Stimulated activated CD4-positive, alpha-beta T cell treated with anti-CD3 and anti-CD28 coated beads, Interleukin-2, amount 100 ng/mL, for 48 hours (primary cell): Measurements from ENCODE around the gene PAX7.

Experiments
- DNase-seq, 2 donors: peaks; one replicate each; pipeline ENCODE4 v3.0.0-alpha.2; 2020

Gene PAX7

DNA sequence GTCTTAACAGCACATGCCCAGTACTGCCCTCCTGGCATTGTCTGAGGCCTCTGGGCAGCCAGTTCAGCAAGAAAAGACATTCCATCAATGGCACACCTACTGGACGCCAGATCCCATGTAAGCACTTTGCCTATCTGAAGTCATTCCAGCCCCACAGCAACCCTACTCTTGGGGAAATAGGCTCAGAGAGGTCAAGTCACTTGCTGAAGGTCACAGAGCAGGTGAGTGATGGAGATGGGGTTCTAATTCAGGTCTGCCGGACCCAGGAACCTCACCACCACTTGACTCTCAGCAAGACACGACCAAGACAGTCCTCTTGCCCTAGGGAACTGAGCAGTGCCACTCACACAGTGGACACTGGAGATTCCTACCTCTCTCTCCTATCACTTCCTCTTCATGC lies 79.4 kb downstream of the PAX7 start:
- DNase-seq = no peak

DNA sequence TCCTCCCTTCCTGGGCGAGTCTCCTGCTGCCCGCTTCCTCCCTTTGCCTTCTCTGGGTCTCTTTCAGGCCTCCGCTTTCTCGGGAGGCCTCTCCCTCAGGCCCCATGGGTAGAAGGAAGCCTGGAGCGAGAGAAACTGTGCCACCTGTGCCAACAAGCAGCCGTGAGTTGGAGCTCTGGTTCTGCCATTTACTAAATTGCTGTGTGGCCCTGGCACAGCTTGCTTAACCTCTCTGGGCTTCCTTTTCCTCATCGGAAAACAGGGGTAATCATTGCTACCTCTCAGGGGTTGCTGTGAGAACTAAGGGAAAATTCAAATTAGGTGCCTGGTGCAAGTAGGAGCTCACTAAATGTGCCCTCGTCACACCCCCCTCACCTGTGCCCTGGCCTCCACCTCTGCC lies 80.4 kb downstream of the PAX7 start:
- DNase-seq = no peak

DNA sequence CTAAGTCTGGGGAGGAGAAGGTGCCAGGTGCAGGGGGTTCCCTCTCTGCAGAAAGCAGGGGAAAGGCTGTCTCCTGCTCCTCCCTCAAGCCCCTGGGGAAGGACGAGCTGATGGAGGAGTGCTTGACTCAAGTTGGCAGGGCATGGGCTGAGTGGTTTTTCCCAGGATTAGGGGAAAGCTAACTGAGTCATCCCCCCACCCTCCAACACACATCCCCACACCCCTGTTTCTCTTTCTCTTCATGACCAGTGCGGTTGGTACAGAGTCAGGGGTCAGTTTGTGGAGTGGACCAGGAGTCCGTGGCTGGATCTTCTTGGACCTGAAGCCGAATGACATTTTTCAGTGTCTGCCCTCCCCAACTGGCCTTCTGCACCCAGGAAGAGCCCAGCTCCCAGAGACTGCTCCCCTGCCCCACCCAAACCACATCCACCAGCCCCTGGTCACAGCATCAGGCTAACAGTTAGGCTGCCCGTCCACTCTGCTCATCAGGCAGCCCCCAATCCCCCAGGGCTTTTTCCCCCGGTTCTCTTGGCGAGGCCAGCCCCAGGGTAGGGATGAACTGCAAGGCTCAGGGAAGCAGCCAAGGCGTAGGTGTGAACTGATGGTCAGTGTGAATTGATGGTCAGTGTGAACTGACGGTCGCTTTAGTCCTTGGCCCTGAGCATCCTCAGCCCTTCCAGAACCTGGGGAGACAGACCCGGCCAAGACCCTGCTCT lies 81.0 kb downstream of the PAX7 start:
- no peak for DNase-seq

DNA sequence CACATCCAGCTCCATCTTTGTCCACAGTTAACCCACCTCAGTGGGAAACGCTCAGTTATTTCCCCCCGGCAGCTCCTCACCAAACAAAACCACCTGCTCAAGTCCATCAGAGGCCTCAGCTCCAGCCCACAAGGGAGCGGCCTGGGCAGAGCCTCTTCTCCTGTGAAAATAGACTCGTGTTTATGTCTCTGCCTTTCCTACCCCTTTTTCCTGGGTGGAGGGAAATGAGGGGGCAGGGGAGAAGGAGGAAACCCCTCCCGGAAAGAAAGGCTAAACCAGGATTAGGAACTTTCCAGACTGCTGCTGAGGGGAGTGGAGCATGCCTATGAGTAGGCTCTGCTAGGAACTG lies 81.6 kb downstream of the PAX7 start:
- no peak for DNase-seq

DNA sequence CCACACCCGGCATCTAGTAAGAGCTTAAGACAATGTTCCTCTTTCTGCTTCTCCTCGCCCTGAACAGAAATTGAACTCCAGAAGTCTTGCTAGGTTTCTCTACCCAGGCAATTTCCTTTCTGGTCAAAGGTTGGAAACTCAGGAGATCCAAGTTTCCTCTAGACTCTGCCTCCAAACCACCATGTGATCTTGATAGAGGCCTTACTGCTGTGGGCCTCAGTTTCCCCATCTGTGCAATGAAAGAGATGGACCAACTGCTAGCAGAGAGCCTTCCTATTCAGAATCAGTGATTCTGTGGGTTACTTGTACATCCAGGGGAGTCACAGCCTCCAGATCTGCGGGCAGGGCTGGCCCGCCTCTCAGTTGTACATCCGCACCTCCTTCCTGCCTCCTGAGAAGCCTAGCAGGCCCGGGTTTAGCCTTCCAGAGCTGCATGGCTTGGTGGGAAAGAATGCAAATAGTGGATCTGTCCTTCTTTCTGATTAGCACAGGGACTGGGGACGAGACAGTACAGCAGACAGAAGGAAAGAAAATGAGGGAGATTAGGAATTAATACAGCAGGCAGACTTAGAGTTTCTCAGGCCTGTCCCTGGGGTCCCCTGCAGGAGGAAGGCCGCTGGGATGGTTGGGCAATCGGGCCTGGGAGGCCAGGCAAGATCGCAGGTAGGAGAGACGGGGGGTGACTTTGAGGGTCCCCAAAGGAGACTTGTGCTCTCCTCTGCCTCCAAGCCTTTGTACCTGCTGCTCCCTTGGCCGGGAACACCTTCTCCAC lies 83.9 kb downstream of the PAX7 start:
- DNase-seq = no peak

DNA sequence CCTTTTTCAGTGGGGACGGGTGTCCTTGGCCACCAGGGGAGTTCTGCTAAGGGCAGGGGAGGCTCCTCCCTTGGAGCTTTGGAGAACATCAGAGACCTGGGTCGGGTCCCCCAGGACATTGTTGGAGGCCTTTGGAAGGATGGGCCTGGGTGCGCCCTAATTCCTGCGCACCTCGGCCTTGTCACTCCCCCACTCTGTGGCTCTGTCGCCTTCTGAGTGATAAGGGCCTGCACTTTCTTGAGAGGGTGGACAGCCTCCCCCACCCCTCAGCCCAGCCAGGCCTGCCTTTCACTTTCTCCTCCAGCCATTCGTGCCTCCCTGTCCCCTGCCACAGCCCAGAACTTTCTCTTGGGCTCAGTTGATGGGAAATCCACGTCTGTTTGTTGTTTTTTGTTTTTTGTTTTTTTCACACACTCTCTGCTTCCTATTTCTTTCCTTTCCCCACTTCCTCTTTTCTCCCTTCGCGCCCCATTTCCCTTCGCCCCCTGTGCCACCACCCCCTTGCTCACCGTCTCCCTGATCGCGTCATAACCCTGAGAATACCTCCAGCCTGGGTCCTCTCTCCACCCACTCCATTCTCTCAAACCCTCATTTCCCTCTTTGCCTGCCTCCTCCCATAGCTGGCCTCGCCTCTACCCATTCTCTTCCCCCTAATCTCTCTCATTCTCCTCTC lies 85.6 kb downstream of the PAX7 start:
- DNase-seq = no peak

DNA sequence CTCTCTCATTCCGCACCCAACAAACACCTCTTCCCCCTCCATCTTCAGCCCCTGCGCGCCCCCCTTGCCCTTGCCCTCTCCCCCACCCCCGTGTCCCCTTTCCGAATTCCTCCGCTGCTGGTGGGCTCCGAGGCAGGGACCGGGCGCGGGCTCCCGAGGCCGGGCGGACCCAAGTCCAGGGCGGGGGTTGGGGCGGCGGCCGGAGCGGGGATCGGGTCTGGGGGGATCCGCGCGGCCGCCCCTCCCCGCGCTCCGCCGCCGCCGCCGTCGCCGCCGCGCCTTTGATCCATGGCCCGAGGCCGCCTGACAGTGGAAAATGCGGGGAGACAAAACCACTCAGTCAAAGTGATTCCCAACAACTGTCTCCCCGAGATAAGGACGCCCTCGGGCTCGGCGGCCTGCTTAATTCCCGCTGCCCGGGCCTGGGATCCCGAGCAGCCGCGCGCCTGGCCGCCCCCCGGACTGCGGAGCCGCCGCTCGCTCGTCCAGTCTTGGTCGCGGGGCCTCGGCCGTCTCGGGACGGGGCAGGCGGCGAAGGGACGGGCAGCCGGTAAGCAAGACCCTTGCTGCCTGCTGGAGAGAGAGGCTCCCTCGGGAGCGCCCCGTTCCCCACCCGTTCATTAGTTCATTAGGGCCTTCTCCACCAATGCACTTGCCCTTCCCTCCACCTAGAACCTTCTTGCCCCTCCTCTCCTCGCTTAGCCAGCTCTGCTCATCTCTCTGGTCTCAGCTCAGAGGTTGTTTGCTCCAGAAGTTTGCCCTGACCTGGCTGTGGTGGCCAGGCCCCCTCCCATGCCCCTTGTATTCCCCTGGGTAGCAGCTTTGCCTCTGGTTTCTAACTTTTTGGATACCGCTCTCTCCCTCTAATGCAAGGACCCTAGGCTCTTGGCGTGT lies 86.4 kb downstream of the PAX7 start:
- no peak for DNase-seq

DNA sequence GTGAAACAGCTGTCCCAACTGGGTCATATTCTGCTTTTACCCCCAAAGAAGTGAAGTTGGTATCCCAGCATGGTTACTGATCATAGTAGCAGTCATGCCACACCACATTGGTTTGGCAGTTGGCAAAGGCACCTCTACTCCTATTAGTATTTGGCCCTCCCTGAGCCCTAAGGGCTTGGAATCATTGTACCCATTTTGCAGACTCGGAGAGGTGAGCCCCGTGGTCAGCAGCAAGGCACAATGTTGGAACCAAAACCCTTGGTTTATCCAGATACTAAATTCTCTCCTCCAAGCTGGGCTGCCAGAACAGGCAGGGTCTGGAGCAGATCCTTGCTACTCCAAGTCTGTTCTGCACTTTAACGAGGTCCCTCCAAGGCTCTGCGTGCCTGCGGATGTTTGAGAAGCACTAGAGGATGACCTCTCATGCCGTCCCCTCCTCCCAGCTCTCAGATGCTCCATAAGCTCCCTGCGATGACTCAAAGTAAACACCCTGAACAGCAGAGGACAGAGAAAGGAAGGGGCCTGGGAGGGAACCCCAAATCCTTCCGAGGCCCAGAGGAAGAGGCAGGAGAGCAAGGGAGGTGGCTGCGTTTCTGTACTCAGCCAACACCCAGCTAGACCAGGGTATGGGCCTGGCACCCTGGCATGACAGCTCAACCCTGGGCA lies 89.3 kb downstream of the PAX7 start:
- no peak for DNase-seq

DNA sequence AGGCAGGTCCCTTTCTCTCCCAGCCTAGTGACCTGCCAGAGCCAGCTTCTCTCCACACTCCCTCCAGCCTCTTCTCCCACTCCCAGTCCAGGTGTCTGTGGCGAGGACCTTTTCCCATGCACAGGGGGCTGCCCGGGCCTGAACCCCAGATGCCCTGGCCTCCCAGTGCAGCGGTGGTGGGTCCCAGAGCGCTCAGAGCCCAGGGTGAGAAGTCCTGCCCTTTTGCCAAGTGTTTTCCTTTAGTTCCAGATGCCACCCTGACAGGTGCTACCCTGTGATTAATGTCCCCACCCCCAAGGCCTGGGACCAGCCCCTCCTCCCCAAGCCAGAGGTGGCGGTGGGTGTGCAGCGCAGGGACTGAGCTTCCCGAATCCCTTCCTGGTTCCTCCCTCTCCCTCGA lies 90.4 kb downstream of the PAX7 start:
- no peak for DNase-seq

DNA sequence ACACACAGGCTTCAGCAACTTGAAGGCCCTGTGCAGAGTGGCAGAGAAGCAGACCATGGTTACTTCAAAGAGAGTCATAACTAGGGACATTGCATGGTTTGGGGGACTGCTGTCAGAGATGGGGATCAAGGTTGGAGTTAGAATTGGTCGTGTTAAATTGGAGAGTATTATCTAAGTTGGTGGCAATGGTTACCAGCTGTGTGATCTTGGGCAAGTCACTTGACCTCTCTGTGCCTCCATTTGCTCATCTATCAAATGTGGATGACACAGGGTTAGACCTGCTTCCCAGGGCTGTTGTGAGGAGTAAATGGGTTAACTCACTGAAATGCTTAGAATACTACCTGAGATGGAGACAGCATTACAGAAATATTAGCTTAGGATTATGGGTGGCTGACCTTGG lies 91.1 kb downstream of the PAX7 start:
- DNase-seq = no peak

DNA sequence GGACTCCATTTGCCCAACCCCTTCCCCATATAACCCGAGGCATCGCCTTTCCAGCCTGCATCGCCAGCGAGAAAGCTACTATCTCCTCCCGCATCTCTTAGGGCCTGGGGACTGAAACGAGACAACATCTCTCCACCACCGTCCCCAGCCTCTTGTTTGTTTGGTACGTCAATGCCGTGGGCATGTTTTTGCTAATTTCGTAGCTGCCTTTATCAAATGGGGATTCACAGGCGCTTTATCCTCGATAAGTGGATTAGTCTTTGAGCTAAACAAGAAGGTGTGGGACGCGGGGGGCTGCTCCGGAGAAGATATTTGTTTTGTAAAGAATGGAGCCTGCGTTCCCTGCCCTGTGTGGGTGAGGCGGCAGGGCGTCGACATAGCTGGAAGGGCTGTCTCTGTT lies 91.6 kb downstream of the PAX7 start:
- no peak for DNase-seq

DNA sequence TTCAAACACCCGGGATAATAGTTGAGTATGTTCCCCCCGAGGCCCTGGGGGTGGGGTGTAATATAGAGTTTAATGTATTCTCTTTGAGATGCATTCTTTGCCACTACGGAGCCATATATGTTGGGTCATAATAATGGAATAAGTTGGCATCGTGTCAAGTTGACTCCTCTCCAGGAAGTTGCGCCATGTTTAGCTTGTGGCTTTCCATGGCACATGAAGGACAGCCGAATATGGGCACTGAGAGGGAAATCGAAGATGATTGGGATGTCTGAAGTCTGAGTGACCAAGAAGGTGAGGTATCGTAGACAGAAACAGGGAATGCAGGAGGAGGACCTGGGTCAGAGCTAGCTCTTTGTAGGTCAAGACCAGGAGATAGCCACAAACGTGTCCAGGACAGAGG lies 92.6 kb downstream of the PAX7 start:
- DNase-seq = no peak

DNA sequence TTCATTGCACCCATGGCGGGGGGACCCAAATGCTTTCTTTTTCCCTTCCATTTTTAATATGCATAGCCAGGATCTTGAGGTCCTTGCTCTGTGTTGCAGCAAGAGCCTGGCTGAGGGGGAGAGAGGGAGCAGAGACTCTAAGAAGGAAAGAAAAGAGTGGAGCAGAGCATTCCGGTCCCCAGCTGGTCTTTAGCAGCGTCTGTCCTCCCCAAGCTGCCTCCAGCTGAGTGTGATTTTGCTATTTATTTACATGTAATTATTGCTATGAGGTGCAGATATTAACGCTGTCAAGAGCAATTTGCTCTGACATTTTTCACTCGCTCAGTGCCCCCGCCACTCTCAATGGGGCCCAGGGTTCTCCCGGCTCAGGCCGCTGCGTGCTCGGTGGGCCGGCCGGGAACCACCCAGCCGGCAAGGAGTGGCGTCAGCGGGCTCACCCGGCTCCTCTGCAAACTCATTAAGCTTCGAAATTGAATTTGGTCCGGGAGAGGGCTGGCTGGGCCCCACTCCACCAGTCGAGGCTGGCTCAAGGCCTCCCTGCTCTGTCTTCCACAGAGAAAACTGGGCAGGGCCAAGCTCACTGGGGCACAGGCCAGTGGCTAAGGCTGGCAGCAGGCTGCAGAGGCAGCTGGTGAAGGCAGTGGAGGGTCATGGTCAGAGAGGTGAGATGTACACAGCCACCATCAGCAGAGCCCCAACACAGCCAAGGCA lies 93.2 kb downstream of the PAX7 start:
- DNase-seq = no peak

DNA sequence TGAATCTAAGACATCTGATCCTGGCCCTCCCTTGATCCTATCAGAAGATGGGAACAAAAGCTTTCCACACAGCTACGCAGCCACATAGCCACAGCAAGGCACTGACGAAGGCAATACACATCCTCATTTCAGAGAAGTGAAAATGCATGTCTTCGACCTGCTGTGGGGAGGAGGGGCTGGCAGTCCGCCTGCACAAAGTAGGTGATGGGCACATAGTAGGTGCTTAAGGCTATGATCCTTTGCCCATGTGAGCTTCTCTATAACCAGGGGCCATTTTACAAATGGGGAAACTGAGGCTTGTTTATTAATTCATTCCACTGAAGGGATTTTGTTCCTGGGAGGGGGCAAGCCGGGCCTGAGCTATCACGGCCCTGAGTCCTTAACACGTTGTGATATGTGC lies 94.2 kb downstream of the PAX7 start:
- no peak for DNase-seq

DNA sequence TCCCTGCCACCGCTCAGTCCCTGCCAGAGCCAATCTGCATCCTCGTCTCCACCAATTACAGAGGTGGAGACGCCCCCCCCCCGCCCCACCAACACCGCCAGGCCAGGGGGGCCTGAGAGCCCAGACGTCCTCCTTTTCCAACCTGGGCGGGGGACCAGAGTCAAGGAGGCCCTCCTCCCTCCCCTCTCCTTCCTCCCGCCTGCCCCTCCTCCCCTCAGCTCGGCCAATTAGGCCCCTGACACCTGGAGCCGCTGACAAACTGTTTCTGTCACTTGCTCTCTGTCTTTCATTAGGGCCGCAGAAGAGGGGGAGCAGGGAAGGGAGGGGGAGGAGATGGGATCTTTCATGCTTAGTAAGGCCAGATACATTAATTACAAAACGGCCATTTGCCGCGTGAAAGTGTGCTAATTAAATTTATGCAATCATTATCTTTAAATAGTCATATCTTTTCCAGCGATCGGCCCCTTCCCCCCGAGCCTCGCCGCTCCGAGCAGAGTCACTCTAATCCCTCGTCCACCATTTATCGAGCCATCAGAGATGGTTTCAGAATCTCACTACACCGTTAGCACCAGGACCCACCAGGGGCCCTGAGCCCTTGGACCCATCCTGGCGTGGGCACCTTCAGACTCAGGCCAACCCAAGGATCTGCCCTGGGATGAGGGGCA lies 94.7 kb downstream of the PAX7 start:
- DNase-seq = no peak

DNA sequence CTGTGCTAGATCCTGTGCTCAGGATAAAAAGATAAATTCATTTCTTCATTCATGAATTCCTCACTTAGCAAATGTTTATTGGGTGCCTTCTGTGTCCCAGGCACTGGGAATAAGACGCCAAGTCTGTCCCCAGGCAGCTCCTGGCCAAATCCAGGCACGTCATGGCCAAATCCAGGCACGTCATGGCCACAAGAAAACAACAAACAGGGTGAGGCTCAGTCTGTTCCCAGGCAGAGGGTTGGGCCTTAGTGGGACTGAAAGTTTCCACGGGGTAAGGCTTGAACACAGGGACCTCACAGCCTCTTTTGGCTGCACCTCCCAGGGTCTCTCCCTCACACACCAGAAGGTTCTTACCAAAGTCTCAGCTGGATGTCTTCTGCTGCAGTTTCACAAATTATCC lies 95.7 kb downstream of the PAX7 start:
- no peak for DNase-seq

DNA sequence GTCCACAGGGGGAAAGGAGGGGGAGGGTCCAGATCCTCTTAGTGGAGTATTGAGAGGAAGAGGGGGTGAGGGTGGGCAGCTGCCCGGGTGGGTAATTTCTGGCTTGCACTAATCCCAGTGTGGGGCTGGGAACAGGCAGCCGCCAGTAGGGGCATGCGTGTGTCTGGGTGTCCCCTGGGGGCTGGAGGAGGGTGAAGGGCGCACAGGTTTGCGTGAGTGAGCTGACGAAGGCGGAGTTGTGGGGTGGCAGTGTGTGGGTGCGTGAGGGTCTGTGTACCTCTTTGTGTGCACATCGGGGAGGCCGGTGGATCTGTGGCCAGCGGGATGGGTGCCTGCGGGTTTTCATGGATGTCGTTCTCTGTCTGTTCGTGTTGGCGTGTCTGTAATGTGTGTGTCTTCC lies 97.3 kb downstream of the PAX7 start:
- no peak for DNase-seq

DNA sequence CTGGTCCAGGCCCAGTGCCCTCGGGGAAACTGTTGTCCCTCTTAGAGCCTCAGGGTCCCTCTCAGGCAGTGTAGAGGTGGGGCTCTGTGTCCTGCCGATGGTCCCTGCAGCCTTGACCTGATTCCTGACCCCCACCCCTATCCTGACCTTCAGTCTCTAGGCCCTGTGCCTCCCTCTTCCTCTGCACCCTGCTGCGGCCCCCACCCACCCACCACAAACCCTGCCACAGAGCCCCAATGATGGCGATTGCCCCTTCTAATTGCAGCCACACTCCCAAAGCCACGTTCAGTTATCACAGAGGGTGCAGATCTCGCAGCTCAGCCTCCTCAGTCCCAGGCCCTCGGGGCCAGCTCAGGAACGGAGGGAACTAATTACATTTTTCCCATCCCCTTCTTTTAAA lies 99.7 kb downstream of the PAX7 start:
- no peak for DNase-seq

DNA sequence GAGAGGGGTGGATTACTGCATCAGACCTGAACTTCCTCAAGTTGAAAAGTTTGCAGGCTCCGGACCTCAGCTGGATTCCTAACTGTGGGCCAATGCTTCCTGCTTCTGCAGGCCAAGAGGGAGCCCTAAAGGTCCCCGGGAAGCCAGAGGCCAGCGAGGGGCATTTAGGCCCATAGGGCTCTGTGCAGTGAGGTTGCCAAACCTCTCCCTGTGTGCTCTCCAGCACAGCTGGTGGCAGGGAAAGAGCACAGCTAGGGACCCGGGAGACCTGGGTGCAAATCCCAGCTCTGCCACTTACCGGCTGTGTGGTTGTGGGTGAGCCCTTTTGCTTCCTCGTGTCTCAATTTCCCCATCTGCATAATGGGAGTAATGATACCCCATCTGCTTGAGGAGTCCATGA lies 100.5 kb downstream of the PAX7 start:
- DNase-seq = no peak

DNA sequence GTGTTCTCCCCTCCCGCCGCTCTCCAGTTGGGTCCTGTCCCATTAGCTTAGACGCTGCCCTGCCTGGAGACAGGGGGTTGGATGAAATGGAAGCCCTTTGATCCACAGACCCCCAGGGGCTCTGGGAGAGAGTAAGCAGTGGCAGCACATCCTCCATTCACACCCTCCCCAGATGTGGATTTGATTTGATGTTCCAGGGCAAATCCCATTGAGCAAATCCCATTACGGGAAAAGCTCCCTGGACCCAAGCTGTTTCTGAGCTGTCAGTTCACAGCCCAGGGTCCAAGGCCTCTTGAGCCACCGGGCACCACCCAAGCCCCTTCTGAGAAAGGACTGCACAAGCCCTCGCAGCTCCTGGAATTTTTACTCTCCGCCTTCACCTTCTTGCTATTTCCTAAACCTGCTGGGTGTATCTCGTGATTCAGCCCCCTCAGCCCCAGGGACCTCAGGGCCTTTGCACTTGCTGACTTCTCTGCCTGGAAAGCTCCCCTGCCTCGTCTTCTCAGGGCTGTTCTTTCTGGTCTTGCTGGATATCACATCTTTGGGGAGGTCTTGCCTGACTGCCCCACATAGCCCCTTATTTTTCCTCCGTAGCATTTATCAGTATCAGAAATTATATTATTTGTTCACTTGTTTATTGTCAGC lies 101.1 kb downstream of the PAX7 start:
- no peak for DNase-seq

DNA sequence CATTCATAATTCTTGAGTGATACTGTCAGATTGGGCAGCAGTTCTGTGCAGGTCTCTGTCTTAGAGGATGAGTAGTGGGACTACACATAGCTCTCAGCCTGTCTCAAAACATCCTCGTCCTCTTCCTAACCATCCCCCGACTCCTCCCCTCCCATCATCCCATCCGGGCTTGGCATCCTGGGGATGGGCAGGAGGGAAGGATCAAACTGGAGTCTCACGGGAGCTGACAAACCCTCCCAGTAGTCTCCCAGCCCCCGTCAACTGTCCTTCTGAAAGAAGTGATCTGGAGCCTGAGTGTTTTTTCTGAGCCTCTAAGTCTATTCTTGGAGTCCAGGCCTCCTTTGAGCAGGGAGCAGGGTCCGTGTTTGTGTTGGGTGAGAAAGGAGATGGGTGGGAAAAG lies 102.0 kb downstream of the PAX7 start:
- no peak for DNase-seq
